Left ventricle myocardium inferior (tissue), 1 donor: ENCODE data around the gene DLK2. TPM values are rescaled to one million over a fixed set of nuclear protein-coding genes. Genes with fewer than 3 reads are reported as not detected.

Experiments
- DNase-seq: peaks from one replicate; pipeline ENCODE4 v3.0.0-alpha.2; 2020
- H3K27ac ChIP-seq: fragments of 200-600 bp; replicated peaks from 2 replicates; pipeline ENCODE4 v1.8.0; 2021
- H3K27me3 ChIP-seq: fragments of 200-600 bp; 2 replicates; pipeline ENCODE4 v1.8.0; 2021; ENCODE audit warnings: low read depth
- H3K36me3 ChIP-seq: fragments of 200-600 bp; 2 replicates; pipeline ENCODE4 v1.8.0; 2021
- H3K4me1 ChIP-seq: fragments of 200-600 bp; 2 replicates; pipeline ENCODE4 v1.8.0; 2021
- H3K4me3 ChIP-seq: fragments of 200-600 bp; 2 replicates; pipeline ENCODE4 v1.8.0; 2021; ENCODE audit warnings: mild to moderate bottlenecking, moderate library complexity
- H3K9me3 ChIP-seq: fragments of 200-600 bp; replicated peaks from 2 replicates; pipeline ENCODE4 v1.8.0; 2021
- CTCF ChIP-seq: fragments of 200-600 bp; IDR thresholded peaks from 2 replicates; pipeline ENCODE4 v1.8.0; 2021; ENCODE audit warnings: antibody characterized with exemption, mild to moderate bottlenecking, borderline replicate concordance
- intact Hi-C: fragments of 100-400 bp; cut with micrococcal nuclease; formaldehyde crosslinking; loops from one replicate; pipeline ENCODE4 v1.11.0; 2022
- total RNA-seq: library from RNA; stranded (reverse); fragmentation: NEBNext Ultra II Directional; extraction: Animal tissue kit (Norgen Biotek cat#: 25700); gene quantifications from one replicate; pipeline ENCODE4 v1.2.1, GENCODE V29; 2021
- donor health status: DM: no; HTN: yes; CAD: no; lungs with severe emphysema.

DLK2 gene
- total RNA-seq, 1 donor from 2014 or later = 3.3 TPM

- no peak for TF ChIP-seq CTCF
- Histone ChIP-seq H3K9me3 (no peaks in the 10 kb centered on the region), H3K4me3 (no peak overlapping the region), H3K4me1 (peaks cover 8% of the 10 kb centered on the region), H3K27ac (no peak overlapping the region), H3K27me3 (no peaks in the 10 kb centered on the region), H3K36me3 (no peaks in the 10 kb centered on the region)
- no peak for DNase-seq
- intact Hi-C loops = loop anchor here (5.0 to 10.0 kb wide), 2 partner anchors 38 to 106 kb away; no protein-coding TSS in a partner anchor
Measured at GRCh38 chr6:43490523-43490939, 35.2 kb upstream of the DLK2 start.

GRCh38 chr6:43489277-43490072, 34.1 kb upstream of the DLK2 start:
- no peak for TF ChIP-seq CTCF
- intact Hi-C loops = loop anchor here (5.0 to 10.0 kb wide), 2 partner anchors 37 to 105 kb away; no protein-coding TSS in a partner anchor
- H3K27me3 ChIP-seq = no peaks in the 10 kb centered on the region
- H3K4me3 ChIP-seq = no peak overlapping the region
- H3K9me3 ChIP-seq = no peaks in the 10 kb centered on the region
- DNase-seq = no peak
- H3K4me1 ChIP-seq = peaks cover 15% of the 10 kb centered on the region
- H3K27ac ChIP-seq = peak overlapping the region; percentile 4
- no peaks in the 10 kb centered on the region for H3K36me3 ChIP-seq

GRCh38 chr6:43488667-43489276, 33.4 kb upstream of the DLK2 start:
- intact Hi-C loops = no loop called here
- Histone ChIP-seq H3K36me3 (no peaks in the 10 kb centered on the region), H3K27ac (peak overlapping the region; percentile 4), H3K4me3 (no peak overlapping the region), H3K27me3 (no peaks in the 10 kb centered on the region), H3K9me3 (no peaks in the 10 kb centered on the region), H3K4me1 (peaks cover 15% of the 10 kb centered on the region)
- no peak for DNase-seq
- TF ChIP-seq CTCF = no peak

GRCh38 chr6:43481591-43482236, 26.4 kb upstream of the DLK2 start:
- no peak for TF ChIP-seq CTCF
- no peaks in the 10 kb centered on the region for H3K27me3 ChIP-seq
- intact Hi-C loops = no loop called here
- H3K9me3 ChIP-seq = no peaks in the 10 kb centered on the region
- H3K36me3 ChIP-seq = peaks cover 2% of the 10 kb centered on the region
- DNase-seq = no peak
- H3K4me3 ChIP-seq = no peak overlapping the region
- H3K27ac ChIP-seq = no peak overlapping the region
- H3K4me1 ChIP-seq = peaks cover 68% of the 10 kb centered on the region

- no peak for DNase-seq
- peaks cover 2% of the 10 kb centered on the region for H3K36me3 ChIP-seq
- H3K27me3 ChIP-seq = no peaks in the 10 kb centered on the region
- no peak overlapping the region for H3K27ac ChIP-seq
- no peaks in the 10 kb centered on the region for H3K9me3 ChIP-seq
- no peak for TF ChIP-seq CTCF
- H3K4me1 ChIP-seq = peaks cover 67% of the 10 kb centered on the region
- H3K4me3 ChIP-seq = no peak overlapping the region
- intact Hi-C loops = no loop called here
Measured at GRCh38 chr6:43481075-43481474, 25.7 kb upstream of the DLK2 start.
